Right renal cortex interstitium (tissue), 3 donors: Measurements from ENCODE around the gene SCN11A. TPM values are rescaled to one million over a fixed set of nuclear protein-coding genes. Genes with fewer than 3 reads are reported as not detected.
"Not testable (repeated sequence)": the region's sequence is repeated elsewhere in the genome, so short reads cannot be mapped to it uniquely, and the experiment has no call there.

Experiments used
- DNase-seq, 3 donors: peaks; one replicate each; pipeline ENCODE4 v3.0.0-alpha.2; 2013; ENCODE audit warnings: low read depth in 3 of 3, low spot score in 2 of 3
- polyA plus RNA-seq, 3 donors: library from polyadenylated mRNA; unstranded; fragments of 120-200 nt; gene quantifications; one replicate each; pipeline ENCODE4 v1.2.1, GENCODE V29; 2013; ENCODE audit not compliant: insufficient read length in 3 of 3

Gene SCN11A
- polyA plus RNA-seq, 3 donors: 0.54 to 0.85 (median 0.72) TPM

DNA sequence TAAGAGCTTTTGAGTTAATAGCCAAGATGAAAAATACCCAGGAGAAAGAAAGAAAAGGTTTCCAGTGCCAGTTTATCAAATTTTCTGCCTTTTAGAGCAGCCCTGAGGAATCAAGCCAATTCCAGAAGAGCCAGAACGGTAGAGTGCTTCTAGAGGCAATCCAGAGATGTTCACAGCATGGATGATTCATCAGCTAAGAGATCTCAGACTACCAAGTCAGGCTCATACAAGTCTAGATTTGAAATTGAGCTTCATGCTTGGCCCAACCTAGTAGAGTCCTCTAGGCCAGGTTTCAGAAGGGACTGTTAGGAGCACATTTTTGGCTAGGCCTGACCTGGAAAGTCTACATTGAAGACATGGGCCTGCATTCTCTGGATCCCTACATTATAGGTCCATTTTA, 15.5 kb upstream of the SCN11A start:
- DNase-seq: no peak

DNA sequence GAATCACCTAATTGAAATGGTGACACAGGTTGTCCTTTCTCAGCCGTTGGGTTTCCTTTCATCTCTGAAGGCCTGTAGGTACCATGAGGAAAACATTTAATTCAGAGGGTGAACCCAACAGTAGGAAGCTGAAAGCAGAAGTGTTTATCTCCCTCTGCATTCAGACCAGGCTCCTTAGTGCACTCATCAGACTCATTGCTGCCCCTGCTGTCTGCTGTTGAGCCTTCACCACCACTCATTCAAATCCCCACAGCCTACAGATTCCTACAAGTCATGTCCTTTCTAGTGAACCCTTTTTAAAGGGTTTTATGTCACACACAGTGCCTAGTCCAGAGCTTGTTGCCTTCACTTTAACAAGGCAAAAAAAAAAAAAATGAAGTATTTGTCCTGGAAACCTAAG, 13.5 kb upstream of the SCN11A start:
- no peak for DNase-seq

- no peak for DNase-seq
Observed at GRCh38 chr3:39064646-39065045, 12.9 kb upstream of the SCN11A start.

DNA sequence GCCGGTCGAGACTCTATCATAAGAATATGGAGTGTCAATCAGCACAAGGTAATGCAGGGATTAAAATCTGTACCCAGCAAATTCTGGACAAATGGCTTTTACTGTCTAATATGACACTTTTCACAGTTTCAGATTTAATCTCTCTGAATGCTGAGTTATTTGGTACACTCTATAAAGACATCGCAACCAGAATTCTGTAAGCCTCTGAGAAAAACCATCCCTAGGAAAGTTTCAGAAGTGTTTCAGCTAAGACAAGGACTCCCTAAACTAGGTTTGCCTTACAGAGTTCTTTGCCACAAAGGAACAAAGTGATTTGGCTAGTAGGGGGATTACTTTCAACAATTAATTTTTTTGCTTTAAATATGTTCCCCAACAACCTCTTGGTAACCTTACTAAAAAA, 11.4 kb upstream of the SCN11A start:
- DNase-seq: no peak

DNA sequence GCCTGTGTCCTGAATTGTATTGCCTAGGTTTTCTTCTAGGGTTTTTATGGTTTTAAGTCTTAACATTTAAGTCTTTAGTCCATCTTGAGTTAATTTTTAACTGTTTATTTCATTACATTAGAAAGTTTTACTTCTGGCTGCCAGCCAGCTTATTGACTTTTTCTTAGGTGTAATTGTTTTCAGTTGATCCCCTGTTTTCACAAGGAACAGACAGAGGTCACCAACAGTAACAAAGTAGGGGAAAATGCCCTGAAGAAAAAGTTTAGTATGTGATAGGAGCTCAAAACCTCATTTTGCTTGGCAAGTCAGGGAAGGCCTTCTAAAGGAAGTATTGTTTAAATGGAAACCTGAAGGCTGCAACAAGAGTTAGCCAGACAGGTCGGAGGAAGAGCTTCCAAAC, 10.4 kb upstream of the SCN11A start:
- DNase-seq: no peak

DNA sequence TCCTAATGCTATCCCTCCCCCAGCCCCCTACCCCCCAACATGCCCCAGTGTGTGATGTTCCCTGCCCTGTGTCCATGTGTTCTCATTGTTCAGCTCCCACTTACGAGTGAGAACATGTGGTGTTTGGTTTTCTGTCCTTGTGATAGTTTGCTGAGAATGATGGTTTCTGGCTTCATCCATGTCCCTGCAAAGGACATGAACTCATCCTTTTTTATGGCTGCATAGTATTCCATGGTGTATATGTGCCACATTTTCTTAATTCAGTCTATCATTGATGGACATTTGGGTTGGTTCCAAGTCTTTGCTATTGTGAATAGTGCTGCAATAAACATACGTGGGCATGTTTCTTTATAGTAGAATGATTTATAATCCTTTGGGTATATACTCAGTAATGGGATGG, 9.5 kb upstream of the SCN11A start:
- not testable (repeated sequence) for DNase-seq

DNA sequence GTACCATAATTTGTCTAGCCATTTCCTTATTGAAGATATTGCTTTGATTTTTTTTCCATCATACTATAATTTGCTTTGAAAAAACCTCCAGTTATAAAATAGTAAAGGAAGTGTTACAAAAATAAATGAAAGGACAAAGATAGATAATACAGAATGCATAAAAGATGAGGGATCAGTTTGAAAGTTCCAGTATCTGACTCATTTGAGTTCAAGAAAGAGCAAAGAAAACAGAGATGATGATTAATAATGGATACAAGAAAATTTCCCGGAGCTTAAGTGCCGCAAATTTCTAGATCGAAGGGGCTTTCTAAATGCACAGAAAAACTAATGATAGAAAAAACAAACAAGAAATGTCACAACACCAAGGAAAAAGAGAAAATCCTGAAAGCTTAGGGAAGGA, 4.4 kb upstream of the SCN11A start:
- no peak for DNase-seq

DNA sequence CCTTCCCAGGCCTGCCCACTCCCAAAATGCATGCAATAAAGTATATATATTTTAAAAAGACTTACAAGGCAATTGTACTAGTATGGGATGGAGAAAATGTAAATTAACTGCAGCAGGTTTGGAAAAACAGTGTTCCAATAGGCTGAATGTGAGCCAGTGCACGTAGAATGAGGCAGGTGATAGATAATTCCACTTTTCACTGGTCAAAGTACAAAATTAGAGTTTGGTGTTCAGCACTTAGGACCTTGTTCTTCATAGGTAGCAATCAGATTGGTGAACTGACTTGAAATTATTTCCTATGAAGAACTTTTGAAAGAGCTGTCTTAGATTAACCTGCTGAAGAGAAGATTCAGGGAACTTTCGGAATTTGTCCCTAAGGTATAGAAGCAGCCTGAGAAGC, 2.0 kb upstream of the SCN11A start:
- no peak for DNase-seq

GRCh38 chr3:39052583-39052982, 839 bp upstream of the SCN11A start:
- DNase-seq: no peak

GRCh38 chr3:39050029-39050428, 1.7 kb downstream of the SCN11A start:
- DNase-seq: no peak

- no peak for DNase-seq
Observed at GRCh38 chr3:39038165-39038564, 13.6 kb downstream of the SCN11A start.

DNA sequence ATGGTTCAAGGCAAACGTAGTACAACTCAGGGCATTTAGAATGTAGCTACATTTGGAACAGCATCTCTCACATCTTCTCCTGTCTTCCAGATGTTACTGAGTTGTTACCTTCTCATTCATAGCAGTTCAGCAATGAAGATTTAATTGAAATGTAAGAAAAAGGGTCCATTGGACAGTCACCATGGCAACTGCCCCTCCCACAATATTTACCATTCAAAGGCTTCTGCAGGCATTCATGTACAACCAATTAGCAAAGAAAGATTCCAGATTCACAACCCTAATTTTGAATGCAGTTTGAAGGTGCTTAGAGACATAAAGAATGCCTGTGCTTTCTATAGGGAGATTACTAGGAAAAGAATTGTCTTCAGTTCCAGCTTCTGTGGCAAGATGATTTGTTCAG, 22.2 kb downstream of the SCN11A start:
- DNase-seq: no peak

DNA sequence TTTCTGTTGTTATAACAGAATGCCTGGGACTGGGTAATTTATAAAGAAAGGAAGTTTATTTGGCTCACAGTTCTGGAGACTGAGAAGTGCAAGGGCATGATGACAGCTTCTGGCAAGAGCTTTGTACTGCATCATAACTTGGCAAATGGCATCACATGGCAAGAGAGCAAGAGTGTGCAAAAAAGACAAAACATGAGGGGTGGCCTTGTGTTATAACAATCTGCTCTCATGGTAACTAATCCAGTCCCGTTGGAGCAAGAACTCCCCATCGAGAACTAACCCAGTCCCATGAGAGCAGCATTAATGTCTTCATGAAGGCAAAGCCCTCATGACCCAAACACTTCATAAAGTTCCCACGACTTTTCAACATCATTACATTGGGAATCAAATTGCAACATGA, 23.2 kb downstream of the SCN11A start:
- no peak for DNase-seq

DNA sequence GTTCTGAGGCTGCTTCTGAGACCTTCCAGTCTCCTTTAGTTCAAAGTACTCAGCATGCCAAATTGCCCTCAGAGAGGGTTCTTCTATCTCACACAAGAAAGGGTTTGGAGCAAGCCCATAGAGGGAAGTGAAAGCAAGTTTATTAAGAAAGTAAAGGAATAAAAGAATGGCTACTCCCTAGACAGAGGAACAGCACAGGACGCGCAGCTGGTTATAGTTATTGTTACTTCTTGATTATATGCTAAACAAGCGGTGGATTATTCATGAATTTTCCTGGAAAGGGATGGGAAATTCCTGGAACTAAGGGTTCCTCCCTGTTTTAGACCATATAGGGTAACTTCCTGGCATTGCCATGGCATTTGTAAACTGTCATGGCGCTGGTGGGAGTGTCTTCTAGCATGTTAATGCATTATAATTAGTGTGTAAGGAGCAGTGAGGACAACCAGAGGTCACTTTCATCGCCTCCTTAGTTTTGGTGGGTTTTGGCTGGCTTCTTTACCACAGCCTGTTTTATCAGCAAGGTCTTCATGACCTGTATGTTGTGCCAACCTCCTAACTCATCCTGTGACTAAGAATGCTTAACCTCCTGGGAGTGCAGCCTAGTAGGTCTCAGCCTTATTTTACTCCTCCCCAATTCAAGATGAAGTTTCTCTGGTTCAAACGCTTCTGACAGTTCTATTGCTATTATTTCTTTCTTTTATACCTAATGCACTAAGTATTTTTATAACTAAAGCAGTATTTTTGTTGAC, 26.3 kb downstream of the SCN11A start:
- no peak for DNase-seq

- DNase-seq: no peak
Observed at GRCh38 chr3:39024497-39024896, 27.2 kb downstream of the SCN11A start.

DNA sequence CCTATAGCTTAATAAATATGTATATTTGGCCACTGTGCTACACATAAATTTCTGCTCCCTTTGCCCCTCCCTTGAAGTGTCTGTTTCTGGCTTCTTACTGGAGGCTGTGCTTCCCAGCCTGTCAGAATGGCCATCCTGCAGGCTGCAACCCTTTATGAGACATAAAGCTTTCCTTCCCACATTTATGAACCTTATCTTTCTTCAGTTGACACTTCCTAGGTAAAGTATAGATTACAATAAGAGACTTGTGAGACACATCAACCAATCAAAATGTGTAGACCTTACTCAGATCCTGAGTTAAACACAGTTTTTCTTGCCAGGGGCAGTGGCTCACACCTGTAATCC, 29.5 kb downstream of the SCN11A start:
- DNase-seq: no peak

DNA sequence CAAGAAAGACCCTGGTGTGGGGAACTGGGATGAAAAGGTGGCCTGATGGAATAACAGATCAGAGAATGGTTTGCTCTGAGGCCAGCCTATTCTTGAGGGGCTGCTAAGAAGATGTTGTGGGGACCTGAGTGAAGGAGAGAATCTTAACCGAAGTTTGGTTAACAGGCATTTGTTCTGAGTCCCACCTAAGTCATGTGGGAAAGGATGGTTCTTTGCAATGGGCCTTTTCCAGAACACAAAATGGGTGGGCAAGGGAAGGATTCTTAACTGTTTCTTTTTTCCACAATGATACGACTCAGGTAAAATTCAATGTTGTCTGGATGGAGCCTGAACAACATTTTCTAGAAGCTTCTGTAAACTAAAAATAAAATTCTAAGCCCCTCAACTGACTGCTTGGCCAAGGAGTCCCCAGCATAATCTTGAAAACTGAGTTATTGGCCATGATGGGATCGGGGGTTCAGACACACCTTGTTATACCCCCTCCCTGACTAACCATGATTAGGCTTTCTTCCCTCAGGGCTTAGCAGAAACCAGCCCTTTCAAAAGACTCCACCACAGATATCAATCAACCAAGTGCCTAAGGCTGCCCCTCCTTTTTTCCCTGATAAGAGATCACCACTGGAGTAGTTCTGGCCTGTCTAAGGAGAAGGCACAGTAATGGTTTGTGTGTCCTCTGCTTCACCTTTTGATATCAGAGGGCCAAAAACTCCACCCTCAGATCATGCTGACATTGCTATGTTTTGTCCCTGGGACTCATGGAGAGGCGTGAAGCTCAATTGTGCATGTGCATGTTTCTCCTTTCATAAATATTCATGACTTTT, 30.1 kb downstream of the SCN11A start:
- no peak for DNase-seq

DNA sequence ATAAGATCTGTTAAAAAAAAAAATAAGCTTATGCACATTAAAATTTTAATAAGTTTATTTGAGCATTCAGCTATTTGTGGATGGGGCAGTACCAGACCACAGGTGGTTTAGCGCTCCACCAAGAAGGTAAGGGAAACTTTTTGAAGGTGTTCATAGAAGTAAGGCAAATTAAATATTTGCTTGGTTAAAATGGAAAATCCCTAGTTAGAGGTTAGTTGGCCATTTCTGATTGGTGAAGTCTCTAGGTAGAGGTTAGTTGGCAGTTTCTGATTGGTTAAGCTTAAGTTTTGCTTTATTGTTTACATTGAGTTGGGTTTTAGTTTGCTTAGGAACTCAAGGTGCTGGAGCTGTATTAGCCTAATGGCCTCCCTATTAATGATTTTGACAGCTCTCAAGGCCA, 30.7 kb downstream of the SCN11A start:
- DNase-seq: no peak

- DNase-seq: no peak
Observed at GRCh38 chr3:39019299-39019698, 32.4 kb downstream of the SCN11A start.

DNA sequence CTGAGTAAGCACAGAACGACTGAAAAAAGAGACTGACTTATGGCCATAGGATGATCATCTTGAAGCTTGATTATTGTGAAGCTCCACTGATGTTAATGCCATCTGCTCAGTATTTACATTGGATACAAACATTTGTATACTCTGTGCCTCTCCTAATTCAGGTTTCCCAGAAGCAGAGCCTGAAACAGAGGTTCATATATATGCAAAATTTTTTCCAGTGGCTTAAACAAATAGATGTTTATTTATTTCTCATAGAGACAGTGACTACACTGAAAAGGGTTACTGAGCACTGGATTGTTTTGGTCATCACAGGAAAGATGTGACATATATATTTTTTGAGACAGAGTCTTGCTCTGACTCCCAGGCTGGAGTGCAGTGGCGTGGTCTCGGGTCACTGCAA, 36.3 kb downstream of the SCN11A start:
- no peak for DNase-seq

- no peak for DNase-seq
Observed at GRCh38 chr3:39013921-39014509, 37.7 kb downstream of the SCN11A start.

DNA sequence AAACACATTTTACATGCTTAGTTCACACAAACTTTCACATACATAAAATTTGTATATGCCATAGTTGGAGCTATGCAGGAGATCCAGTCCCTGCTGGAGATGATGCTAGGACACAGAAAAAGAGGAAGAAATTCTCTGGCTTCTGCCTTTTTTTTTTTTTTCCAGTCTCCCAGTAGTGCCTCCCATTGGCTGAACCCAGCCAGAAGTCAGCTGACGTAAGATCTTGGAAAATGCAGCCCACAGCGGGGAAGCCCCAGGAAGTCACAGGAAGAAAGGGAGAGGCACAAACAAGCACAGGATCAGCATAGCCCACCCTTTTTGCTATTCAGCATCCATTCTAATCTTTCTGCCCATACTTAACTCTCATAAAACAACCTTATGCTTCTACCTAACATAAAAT, 38.5 kb downstream of the SCN11A start:
- DNase-seq: no peak
